Measurements from ENCODE around the gene PARP3. TPM values are rescaled to one million over a fixed set of nuclear protein-coding genes. Genes with fewer than 3 reads are reported as not detected.

The PARP3 gene
- total RNA-seq, 2 donors from 2014 or later = 10.9 to 21.4 TPM

DNA sequence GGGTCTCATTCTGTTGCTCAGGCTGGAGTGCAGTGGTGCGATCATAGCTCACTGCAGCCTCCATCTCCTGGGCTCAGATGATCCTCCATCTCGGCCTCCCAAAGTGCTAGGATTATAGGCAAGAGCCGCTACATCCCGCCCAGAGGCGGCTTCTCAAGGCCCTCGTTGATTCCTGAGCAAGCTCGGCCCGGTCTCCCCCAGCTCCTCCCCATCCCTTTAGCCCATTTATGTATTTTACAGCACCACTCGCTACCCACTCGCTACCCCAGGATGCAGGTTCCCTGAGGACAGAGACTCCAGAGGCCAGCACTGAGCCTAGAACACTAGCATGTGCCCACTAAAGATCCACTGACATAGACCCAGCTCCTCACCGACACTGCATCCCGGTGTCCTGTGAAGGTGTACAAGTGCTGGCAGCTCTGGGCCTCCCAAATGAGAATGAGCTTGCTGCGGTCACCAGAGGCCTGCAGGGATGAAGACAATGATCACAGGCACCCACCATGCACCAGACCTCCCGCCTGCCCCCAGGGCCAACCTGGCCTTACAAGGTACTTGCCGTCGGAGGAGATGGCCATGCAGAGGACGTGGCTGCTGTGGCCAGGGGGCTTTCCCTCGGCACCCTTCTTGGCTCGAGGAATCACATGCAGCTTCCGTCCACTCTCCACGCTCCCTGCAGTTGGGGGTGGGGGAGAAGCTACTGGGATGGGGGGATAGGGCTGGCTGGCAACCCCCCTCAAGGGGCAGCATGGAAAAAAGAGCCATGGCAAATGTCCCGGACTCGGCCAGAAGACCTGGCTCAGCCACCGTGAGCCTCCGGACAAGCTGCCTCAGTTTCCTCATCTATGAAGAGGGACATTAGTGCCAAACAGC is 6.0 kb upstream of the PARP3 start:
- Histone ChIP-seq H3K36me3 (peaks cover 39% of the 10 kb centered on the region), H3K27me3 (replicated peaks; ENCODE audit: insufficient read depth) (no peaks in the 10 kb centered on the region), H3K9me3 (no peaks in the 10 kb centered on the region), H3K27ac (no peak overlapping the region), H3K4me1 (ENCODE audit: control insufficient read depth in 1 of 2, low read depth in 2 of 2) (peaks cover 5 to 11% of the 10 kb centered on the region in 2 donors), H3K4me3 (no peak overlapping the region)
- ATAC-seq (ENCODE audit: insufficient number of reproducible peaks, low FRiP score, low read depth) (no peak), DNase-seq (ENCODE audit: low spot score) (no peak)
- TF ChIP-seq, protein P1, sequence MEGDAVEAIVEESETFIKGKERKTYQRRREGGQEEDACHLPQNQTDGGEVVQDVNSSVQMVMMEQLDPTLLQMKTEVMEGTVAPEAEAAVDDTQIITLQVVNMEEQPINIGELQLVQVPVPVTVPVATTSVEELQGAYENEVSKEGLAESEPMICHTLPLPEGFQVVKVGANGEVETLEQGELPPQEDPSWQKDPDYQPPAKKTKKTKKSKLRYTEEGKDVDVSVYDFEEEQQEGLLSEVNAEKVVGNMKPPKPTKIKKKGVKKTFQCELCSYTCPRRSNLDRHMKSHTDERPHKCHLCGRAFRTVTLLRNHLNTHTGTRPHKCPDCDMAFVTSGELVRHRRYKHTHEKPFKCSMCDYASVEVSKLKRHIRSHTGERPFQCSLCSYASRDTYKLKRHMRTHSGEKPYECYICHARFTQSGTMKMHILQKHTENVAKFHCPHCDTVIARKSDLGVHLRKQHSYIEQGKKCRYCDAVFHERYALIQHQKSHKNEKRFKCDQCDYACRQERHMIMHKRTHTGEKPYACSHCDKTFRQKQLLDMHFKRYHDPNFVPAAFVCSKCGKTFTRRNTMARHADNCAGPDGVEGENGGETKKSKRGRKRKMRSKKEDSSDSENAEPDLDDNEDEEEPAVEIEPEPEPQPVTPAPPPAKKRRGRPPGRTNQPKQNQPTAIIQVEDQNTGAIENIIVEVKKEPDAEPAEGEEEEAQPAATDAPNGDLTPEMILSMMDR (IDR thresholded peaks at IDR 0.05) = no peak

DNA sequence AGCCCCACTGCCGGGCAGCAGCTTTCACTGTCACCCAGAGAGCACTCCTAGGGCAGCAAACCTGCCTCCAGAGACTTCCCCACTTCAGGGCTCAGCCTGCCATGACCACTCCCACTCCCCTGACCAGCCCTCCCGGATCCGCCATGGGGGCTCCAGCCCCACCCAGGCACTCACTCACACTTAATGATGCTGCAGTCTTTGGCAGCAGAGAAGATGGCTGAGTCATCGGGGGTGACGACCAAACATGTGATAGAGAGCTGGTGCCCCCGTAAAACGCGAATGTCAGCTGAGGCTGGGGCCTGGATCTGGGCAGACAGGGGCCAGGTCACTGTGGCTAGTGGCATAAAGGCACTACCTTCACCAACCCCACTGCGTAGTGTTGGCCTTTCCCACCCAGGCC is 5.1 kb upstream of the PARP3 start:
- H3K27ac ChIP-seq = no peak overlapping the region
- no peaks in the 10 kb centered on the region for H3K9me3 ChIP-seq
- ATAC-seq (ENCODE audit: insufficient number of reproducible peaks, low FRiP score, low read depth) = no peak
- no peaks in the 10 kb centered on the region for H3K27me3 ChIP-seq (replicated peaks; ENCODE audit: insufficient read depth)
- DNase-seq (ENCODE audit: low spot score) = no peak
- peaks cover 39% of the 10 kb centered on the region for H3K36me3 ChIP-seq
- TF ChIP-seq, protein P1 (IDR thresholded peaks at IDR 0.05) = no peak
- H3K4me3 ChIP-seq = no peak overlapping the region
- peaks cover 5 to 14% of the 10 kb centered on the region in 2 donors for H3K4me1 ChIP-seq (ENCODE audit: control insufficient read depth in 1 of 2, low read depth in 2 of 2)

DNA sequence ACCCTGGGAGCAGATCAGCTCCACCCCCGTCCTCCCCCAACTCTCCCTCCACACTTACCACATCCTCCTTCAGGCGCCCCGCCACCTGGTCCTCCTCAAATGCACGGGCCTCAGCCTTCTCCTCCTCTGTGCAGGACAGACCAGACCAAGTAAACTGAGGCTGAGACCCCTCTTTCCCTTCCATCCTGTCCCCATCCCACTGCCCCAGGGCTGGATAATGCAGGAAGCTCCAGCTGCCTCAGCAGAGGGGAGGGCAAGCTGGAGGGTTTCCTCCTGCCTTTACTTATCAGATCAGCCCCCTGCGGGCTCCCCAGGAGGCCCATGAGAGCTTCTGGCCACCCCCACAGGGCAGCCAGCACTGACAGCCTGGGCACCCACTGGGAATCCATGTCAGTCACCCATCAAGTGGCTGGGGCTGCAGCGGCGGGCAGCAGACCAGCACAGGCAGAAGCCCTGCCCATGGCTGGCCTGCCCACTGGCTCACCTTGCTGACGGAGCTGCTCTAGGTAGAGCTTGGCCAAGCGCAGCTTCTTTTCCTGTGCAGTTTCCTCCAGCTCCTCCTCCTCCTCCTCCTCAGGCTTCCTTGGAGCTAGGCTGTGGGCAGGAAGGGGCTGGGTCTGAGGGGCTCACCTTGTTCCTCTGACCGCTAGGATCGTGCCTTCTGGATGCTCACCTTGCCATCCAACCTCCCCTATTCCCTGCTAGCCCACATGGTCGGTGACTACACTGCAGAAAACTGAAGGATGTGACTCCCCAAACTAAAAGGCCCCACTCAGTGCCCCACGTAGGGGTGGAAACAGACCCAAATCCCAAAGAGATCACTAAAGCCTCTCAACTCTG is 4.3 kb upstream of the PARP3 start:
- no peaks in the 10 kb centered on the region for H3K9me3 ChIP-seq
- ATAC-seq (ENCODE audit: insufficient number of reproducible peaks, low FRiP score, low read depth) = no peak
- TF ChIP-seq, protein P1 (IDR thresholded peaks at IDR 0.05) = no peak
- H3K36me3 ChIP-seq = peaks cover 36% of the 10 kb centered on the region
- H3K4me3 ChIP-seq = no peak overlapping the region
- no peak for DNase-seq (ENCODE audit: low spot score)
- no peak overlapping the region for H3K27ac ChIP-seq
- H3K27me3 ChIP-seq (replicated peaks; ENCODE audit: insufficient read depth) = no peaks in the 10 kb centered on the region
- H3K4me1 ChIP-seq (ENCODE audit: control insufficient read depth in 1 of 2, low read depth in 2 of 2) = peaks cover 10 to 21% of the 10 kb centered on the region in 2 donors

DNA sequence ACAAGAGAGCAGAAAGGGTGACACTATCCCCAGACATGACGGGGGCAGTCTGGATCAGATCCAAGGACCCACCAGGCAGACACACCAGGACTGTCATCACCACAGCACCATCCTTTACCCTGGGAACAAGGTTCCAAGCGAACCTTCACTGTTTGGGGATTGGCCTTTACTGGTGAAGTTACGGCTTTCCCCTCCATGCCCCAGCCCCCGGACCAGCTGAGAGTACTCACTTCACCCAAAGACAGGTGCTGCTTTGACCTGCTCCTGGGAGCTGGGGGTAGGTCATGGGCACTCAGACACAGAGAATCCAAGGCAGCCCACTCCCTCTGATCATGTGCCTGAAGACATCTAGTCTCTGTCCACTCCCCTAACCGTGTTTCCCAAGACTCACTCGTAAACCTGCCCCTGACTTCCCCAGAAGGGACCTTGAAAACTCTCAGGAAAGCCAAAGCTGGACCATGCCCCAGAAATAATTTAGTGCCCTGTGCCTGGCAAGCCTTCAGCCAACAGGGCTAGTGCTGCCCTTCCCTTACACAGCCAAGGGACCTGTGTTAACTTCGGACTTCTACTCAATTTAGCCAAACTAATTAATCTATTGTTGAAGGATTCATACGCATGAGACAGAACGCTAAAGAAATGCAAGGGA is 3.3 kb upstream of the PARP3 start:
- Histone ChIP-seq H3K27ac (no peak overlapping the region), H3K36me3 (peaks cover 29% of the 10 kb centered on the region), H3K27me3 (replicated peaks; ENCODE audit: insufficient read depth) (no peaks in the 10 kb centered on the region), H3K4me3 (no peak overlapping the region), H3K9me3 (no peaks in the 10 kb centered on the region), H3K4me1 (ENCODE audit: control insufficient read depth in 1 of 2, low read depth in 2 of 2) (peaks cover 12 to 27% of the 10 kb centered on the region in 2 donors)
- TF ChIP-seq, protein P1 (IDR thresholded peaks at IDR 0.05) = no peak
- ATAC-seq (ENCODE audit: insufficient number of reproducible peaks, low FRiP score, low read depth) (no peak), DNase-seq (ENCODE audit: low spot score) (no peak)
